BJ (cell line): ENCODE results near the gene UTY. TPM values are rescaled to one million over a fixed set of nuclear protein-coding genes. Genes with fewer than 3 reads are reported as not detected.
A peak's percentile ranks its signal among the peaks of the same experiment; 100 is the strongest.

Experiments used
- CTCF ChIA-PET: fragments of 350-600 bp; formaldehyde crosslinking; extraction: SDS; loops from one replicate; lab custom pipeline; 2021; ENCODE audit warnings: antibody characterized with exemption, inconsistent platforms; lab: Yijun Ruan, JAX
- POLR2A ChIA-PET: fragments of 300-600 bp; sonication (Branson Sonifier 250); formaldehyde crosslinking; extraction: SDS; loops from one replicate; lab custom pipeline; 2021; ENCODE audit warnings: antibody characterized with exemption; lab: Charles Lee
- DNase-seq: peaks from one replicate; pipeline ENCODE4 v3.0.0-alpha.2; 2011; ENCODE audit warnings: low read depth
- H3K27me3 ChIP-seq: 2 replicates; pipeline ENCODE4 v1.6.0; 2011; ENCODE audit warnings: low read length; ENCODE audit not compliant: control insufficient read depth, insufficient read depth
- H3K36me3 ChIP-seq: 2 replicates; pipeline ENCODE4 v1.5.1; 2011; ENCODE audit warnings: low read length; ENCODE audit not compliant: control insufficient read depth, insufficient read depth
- H3K4me3 ChIP-seq: 2 replicates; pipeline ENCODE4 v1.5.1; 2011; ENCODE audit warnings: low read depth, mild to moderate bottlenecking, control low read depth, low read length
- CTCF ChIP-seq: IDR thresholded peaks from 2 replicates; pipeline ENCODE4 v1.5.1; 2011; ENCODE audit warnings: low read depth, mild to moderate bottlenecking, control low read depth, inconsistent platforms, low read length, moderate library complexity; ENCODE audit not compliant: insufficient read depth
- polyA plus RNA-seq: library from polyadenylated mRNA; depleted of rRNA; stranded (reverse); fragments of >200 nt; gene quantifications from 2 replicates; pipeline ENCODE4 v1.2.3, GENCODE V29; 2011

The UTY gene
- polyA plus RNA-seq, 1 experiment: 5.8 TPM

- DNase-seq: no peak
- H3K4me3 ChIP-seq: no peak overlapping the region
- ChIA-PET CTCF (interaction anchor here (0.7 kb wide), 1 partner anchor 18 kb away, joined by 3 read pairs; no protein-coding TSS in a partner anchor), POLR2A (no interaction called here)
- no peak for TF ChIP-seq CTCF
- H3K36me3 ChIP-seq: no peaks in the 10 kb centered on the region; the same call in 1 of the 2 replicates
- H3K27me3 ChIP-seq: no peaks in the 10 kb centered on the region
Measured at GRCh38 chrY:13435206-13435967, 44.4 kb downstream of the UTY start.

- POLR2A ChIA-PET: no interaction called here
- TF ChIP-seq CTCF: no peak
- CTCF ChIA-PET: no interaction called here
- Histone ChIP-seq H3K27me3 (no peaks in the 10 kb centered on the region), H3K36me3 (no peaks in the 10 kb centered on the region; the same call in 1 of the 2 replicates), H3K4me3 (no peak overlapping the region)
- no peak for DNase-seq
Measured at GRCh38 chrY:13432293-13433025, 47.4 kb downstream of the UTY start.

- DNase-seq: no peak
- no peak for TF ChIP-seq CTCF
- Histone ChIP-seq H3K27me3 (no peaks in the 10 kb centered on the region), H3K4me3 (no peak overlapping the region), H3K36me3 (no peaks in the 10 kb centered on the region)
- ChIA-PET POLR2A (no interaction called here), CTCF (no interaction called here)
Measured at GRCh38 chrY:13429551-13429950, 50.3 kb downstream of the UTY start.

GRCh38 chrY:13423281-13423732 lies 56.5 kb downstream of the UTY start:
- ChIA-PET POLR2A (no interaction called here), CTCF (no interaction called here)
- H3K4me3 ChIP-seq: no peak overlapping the region
- TF ChIP-seq CTCF: 0 out of 2 replicates have a peak, but pooled peaks have one; percentile 3
- no peaks in the 10 kb centered on the region for H3K36me3 ChIP-seq
- no peaks in the 10 kb centered on the region for H3K27me3 ChIP-seq
- DNase-seq: no peak
